Measurements from ENCODE around the gene BANK1.
A peak's percentile ranks its signal among the peaks of the same experiment; 100 is the strongest.

The BANK1 gene

DNA sequence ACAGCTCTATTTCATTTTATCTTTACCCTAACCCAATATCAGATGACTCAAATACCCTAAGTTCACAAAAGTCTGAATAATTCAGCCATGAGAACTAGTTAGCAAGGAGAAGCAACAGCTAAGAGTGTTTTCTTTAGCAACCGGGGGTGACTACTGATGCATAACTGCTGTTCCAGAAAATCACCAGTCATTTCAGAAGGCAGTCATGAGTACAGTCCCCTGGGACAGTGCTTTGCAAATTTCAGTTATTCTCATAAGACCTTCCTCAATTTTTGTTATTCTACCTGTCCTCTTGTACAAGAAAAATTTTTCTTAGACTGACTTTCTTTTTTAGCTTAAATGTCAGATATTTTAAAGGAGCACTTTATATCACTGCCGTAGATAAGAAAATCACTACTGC is 16.4 kb downstream of the BANK1 start:
- Histone ChIP-seq H3K4me1 (peaks cover 53% of the 10 kb centered on the region), H4K20me1 (no peaks in the 10 kb centered on the region), H3K27me3 (no peaks in the 10 kb centered on the region), H3K4me3 (peak overlapping the region; percentile 46; the same call in 1 of the 2 replicates), H3K9me3 (peaks cover 7% of the 10 kb centered on the region), H3K9ac (no peak overlapping the region), H3K36me3 (no peaks in the 10 kb centered on the region), H3K27ac (peak overlapping the region; percentile 52), H3K4me2 (peak overlapping the region; percentile 69)
- no peak for TF ChIP-seq Cebpa-rat (IDR thresholded peaks at IDR 0.05)

DNA sequence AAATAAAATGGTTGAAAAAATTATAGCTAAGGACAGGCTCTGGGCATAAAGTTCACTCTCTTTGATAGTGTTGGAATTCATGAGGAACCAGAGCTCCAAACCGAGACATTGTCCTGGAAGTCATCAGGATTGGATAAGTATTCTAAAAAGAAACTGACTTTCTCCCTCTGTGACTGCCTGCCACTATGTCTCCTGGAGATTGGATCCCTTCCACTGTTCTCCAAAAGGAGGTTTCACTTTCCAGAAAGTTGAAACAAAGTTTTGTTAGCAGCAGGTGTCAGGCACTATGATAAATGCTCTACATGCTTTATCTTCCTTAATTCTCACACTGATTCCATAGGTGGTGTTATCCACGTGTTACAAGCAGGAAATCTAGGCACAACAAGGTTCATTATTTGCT is 16.8 kb downstream of the BANK1 start:
- no peaks in the 10 kb centered on the region for H3K36me3 ChIP-seq
- H3K27ac ChIP-seq = peak overlapping the region; percentile 52
- H3K4me1 ChIP-seq = peaks cover 53% of the 10 kb centered on the region
- H3K9me3 ChIP-seq = peaks cover 7% of the 10 kb centered on the region
- no peaks in the 10 kb centered on the region for H3K27me3 ChIP-seq
- peak overlapping the region; percentile 69 for H3K4me2 ChIP-seq
- H3K4me3 ChIP-seq = peak overlapping the region; percentile 46; the same call in 1 of the 2 replicates
- H4K20me1 ChIP-seq = no peaks in the 10 kb centered on the region
- no peak for TF ChIP-seq Cebpa-rat (IDR thresholded peaks at IDR 0.05)
- no peak overlapping the region for H3K9ac ChIP-seq

DNA sequence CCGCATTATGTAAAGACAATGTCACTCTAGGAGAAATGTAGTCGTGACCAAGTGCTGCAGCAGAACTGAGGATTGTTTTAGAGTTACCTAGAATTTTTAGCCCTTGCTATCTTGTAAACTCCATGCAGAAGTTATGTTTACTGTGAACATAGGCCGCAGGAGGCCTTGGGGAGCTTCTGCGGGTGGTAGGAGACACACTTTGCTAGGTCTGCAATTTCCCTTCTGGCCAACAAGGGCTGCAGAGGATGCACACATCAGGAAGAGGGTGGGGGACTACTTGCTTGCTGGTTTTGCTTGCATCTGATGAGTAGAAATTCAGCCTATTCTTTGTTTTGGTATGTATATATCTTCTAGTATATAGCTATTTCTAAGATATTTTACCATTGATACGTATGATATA is 23.1 kb downstream of the BANK1 start:
- H3K9ac ChIP-seq = no peak overlapping the region
- H3K27ac ChIP-seq = no peak overlapping the region
- no peaks in the 10 kb centered on the region for H4K20me1 ChIP-seq
- TF ChIP-seq Cebpa-rat (IDR thresholded peaks at IDR 0.05) = no peak
- H3K4me2 ChIP-seq = peak overlapping the region; percentile 78
- peaks cover 49% of the 10 kb centered on the region for H3K4me1 ChIP-seq
- H3K36me3 ChIP-seq = no peaks in the 10 kb centered on the region
- H3K27me3 ChIP-seq = no peaks in the 10 kb centered on the region
- H3K4me3 ChIP-seq = peak overlapping the region; percentile 14; the same call in 1 of the 2 replicates
- H3K9me3 ChIP-seq = no peaks in the 10 kb centered on the region

DNA sequence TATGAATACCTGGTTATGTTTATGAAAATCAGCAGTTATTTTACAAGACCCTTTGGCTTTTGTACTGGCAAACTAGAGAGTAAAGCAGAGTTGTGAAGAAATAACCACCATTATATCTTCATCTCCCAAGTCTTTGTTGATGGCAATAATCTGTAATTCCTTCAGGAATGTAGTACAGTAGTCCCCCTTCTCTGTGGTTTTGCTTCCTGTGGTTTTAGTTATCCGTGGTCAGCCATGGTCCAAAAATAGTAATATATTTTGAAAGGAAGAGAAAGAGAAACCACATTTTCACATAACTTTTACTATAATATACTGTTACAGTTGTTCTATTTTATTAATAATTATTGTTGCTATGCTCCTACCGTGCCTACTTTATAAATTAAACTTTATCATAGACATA is 27.8 kb downstream of the BANK1 start:
- Histone ChIP-seq H3K27me3 (no peaks in the 10 kb centered on the region), H3K36me3 (no peaks in the 10 kb centered on the region), H3K9ac (no peak overlapping the region), H4K20me1 (no peaks in the 10 kb centered on the region), H3K4me2 (peak overlapping the region; percentile 48), H3K27ac (no peak overlapping the region), H3K4me3 (no peak overlapping the region), H3K9me3 (peaks cover 25% of the 10 kb centered on the region), H3K4me1 (peaks cover 37% of the 10 kb centered on the region)
- TF ChIP-seq Cebpa-rat (IDR thresholded peaks at IDR 0.05) = no peak

DNA sequence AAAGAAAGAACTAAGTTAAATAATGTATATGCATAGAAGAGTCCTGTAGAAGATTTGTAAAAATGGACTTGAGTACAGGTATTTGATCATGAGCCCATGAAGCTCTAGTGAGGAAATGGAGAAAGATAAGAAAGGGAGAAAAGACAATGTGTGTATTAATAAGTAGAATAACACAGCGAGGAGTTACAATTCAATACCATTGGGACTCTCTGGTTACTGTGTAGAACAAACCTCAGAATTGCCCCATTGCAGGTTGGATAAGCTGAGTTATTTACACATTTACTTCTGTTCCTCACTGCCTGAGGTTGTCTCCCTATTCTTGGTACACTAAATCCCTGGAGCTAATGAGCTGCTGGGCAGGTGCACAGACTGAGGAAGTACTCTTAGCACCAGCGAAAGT is 33.3 kb downstream of the BANK1 start:
- peak overlapping the region; percentile 46 for H3K4me2 ChIP-seq
- peaks cover 17% of the 10 kb centered on the region for H3K4me1 ChIP-seq
- no peaks in the 10 kb centered on the region for H4K20me1 ChIP-seq
- no peak overlapping the region for H3K4me3 ChIP-seq
- H3K9ac ChIP-seq = no peak overlapping the region
- H3K27ac ChIP-seq = no peak overlapping the region
- no peaks in the 10 kb centered on the region for H3K27me3 ChIP-seq
- peaks cover 25% of the 10 kb centered on the region for H3K9me3 ChIP-seq
- TF ChIP-seq Cebpa-rat (IDR thresholded peaks at IDR 0.05) = no peak
- H3K36me3 ChIP-seq = no peaks in the 10 kb centered on the region

DNA sequence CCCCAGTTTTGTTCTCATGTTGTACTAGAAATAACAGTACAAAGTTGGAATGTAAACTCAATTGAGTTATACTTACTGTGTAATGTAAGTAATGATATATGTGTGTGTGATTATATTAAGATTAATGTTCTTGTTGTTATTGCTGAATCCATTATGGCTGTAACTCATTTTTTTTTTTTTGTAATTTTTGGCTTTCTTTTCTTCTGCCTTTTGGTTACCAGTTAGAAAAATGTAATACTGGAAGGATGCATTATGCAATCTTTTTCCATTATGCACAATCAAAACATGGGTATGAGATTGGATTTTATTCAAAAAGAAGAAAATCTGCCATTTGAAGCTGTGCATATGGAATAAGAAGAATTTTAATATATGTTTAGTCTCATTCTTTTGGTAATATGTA is 34.0 kb downstream of the BANK1 start:
- H3K9ac ChIP-seq = no peak overlapping the region
- no peaks in the 10 kb centered on the region for H3K36me3 ChIP-seq
- H3K27ac ChIP-seq = no peak overlapping the region
- H3K4me1 ChIP-seq = peaks cover 11% of the 10 kb centered on the region
- no peak for TF ChIP-seq Cebpa-rat (IDR thresholded peaks at IDR 0.05)
- H3K4me3 ChIP-seq = no peak overlapping the region
- H4K20me1 ChIP-seq = no peaks in the 10 kb centered on the region
- H3K9me3 ChIP-seq = peaks cover 25% of the 10 kb centered on the region
- no peak overlapping the region for H3K4me2 ChIP-seq
- no peaks in the 10 kb centered on the region for H3K27me3 ChIP-seq

DNA sequence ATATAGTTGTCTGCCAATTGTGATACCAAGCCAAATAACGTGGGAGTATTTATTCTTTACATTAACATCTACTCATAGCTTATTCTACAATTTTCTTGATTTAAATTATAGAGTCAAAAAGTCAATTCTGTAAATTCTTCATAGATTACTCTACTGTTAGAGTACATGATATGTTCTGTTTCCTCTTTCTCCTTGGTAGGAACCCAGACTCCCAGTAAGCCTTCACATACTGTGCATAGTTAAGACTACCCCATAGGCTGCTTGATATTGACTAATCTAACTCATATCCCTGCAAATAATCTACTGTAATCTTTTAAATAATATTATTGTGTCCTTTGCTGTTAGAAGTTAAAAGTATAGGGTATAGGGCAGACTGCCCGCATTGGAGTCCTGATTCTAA is 35.4 kb downstream of the BANK1 start:
- peaks cover 11% of the 10 kb centered on the region for H3K4me1 ChIP-seq
- no peaks in the 10 kb centered on the region for H4K20me1 ChIP-seq
- no peak overlapping the region for H3K9ac ChIP-seq
- H3K36me3 ChIP-seq = no peaks in the 10 kb centered on the region
- no peak overlapping the region for H3K4me3 ChIP-seq
- no peak overlapping the region for H3K4me2 ChIP-seq
- no peak for TF ChIP-seq Cebpa-rat (IDR thresholded peaks at IDR 0.05)
- no peak overlapping the region for H3K27ac ChIP-seq
- H3K27me3 ChIP-seq = no peaks in the 10 kb centered on the region
- H3K9me3 ChIP-seq = peaks cover 15% of the 10 kb centered on the region

DNA sequence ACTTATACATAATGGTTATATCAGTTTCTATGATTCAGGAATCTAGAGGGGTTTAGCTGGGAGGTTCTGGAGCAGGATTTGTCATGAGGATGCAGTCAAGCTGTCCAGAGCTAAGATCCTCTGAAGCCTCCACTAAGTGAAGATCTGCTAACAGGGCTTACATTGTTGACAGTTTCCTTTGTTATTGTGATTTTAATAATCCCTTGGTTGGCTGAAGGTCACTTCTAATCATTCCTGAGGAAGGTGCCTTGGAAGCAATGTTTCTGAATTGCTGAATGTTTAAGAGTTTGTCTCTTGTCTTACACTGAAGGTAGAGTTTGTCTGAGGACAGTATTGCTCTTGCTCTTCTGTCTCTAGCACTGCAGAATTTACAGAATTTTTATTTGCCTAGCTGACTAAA is 41.3 kb downstream of the BANK1 start:
- Histone ChIP-seq H3K4me3 (no peak overlapping the region), H3K27me3 (no peaks in the 10 kb centered on the region), H3K36me3 (no peaks in the 10 kb centered on the region), H3K9me3 (no peaks in the 10 kb centered on the region; the same call in 1 of the 2 replicates), H3K4me1 (peaks cover 7% of the 10 kb centered on the region), H4K20me1 (no peaks in the 10 kb centered on the region), H3K9ac (no peak overlapping the region), H3K4me2 (no peak overlapping the region), H3K27ac (no peak overlapping the region)
- TF ChIP-seq Cebpa-rat (IDR thresholded peaks at IDR 0.05) = no peak

DNA sequence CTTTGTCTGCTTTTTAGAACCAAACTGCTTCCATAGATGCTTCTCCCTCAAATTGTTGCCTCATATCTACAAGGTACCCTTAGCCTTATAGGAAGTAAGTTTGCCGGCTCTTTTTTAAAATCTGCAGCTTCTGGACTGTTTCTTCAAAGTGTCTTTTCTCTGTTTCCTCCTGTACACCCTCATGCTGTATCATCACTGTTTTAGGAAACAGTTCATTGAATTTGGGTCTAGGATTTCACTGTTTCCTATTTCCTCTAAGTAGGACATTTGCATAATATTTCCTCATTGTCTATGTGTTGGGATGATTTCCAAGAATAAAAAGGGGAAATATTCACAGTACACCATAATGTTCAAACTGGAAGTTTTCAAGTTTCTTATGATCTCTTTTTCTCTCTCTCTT is 43.0 kb downstream of the BANK1 start:
- peak overlapping the region; percentile 22 for H3K4me2 ChIP-seq
- no peaks in the 10 kb centered on the region; the same call in 1 of the 2 replicates for H3K9me3 ChIP-seq
- H3K36me3 ChIP-seq = no peaks in the 10 kb centered on the region
- H3K27ac ChIP-seq = no peak overlapping the region
- peaks cover 7% of the 10 kb centered on the region for H3K4me1 ChIP-seq
- H3K4me3 ChIP-seq = no peak overlapping the region
- no peak for TF ChIP-seq Cebpa-rat (IDR thresholded peaks at IDR 0.05)
- no peaks in the 10 kb centered on the region for H3K27me3 ChIP-seq
- no peaks in the 10 kb centered on the region for H4K20me1 ChIP-seq
- H3K9ac ChIP-seq = no peak overlapping the region

DNA sequence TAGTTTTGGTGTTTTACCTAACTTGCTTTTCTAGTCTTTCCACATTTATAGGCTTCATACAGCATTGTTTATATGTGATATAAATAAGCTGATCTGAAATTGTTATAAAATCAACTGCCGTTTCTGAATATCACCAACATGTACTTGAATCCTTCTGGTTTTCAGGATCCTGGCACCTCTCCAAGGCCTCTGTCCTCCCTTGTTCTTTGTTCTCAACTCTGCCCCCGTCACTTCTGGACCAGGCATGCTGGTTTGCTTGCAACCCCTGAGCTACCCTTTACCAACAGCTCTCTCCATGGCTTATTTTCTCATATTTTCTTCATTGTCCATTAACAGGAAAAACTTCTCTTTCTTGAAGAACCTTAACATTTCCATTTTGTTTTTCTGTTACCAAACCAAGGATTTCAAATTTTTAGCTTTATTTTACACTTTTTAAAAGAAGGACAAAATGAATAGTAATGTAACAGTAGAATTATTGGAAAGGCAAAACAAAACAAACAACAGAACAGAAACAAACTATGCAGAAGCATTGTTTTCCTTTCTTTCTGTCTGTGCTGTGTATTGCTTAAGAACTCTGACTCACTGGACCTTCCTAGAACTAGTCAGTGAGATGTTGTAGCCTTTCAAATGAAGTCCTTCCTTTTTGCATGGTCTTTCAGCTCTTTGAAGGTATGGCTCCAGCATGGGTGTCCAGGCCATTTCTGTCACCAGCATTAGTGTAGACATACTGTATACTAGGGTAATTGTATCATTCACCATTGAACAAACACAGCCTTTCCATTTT is 44.8 kb downstream of the BANK1 start:
- no peak for TF ChIP-seq Cebpa-rat (IDR thresholded peaks at IDR 0.05)
- H3K9ac ChIP-seq = no peak overlapping the region
- no peaks in the 10 kb centered on the region for H3K36me3 ChIP-seq
- H3K4me1 ChIP-seq = peaks cover 7% of the 10 kb centered on the region
- H3K9me3 ChIP-seq = no peaks in the 10 kb centered on the region; the same call in 1 of the 2 replicates
- H4K20me1 ChIP-seq = no peaks in the 10 kb centered on the region
- H3K27me3 ChIP-seq = no peaks in the 10 kb centered on the region
- no peak overlapping the region for H3K4me3 ChIP-seq
- no peak overlapping the region for H3K27ac ChIP-seq
- H3K4me2 ChIP-seq = no peak overlapping the region
